NCI-H1048 (cell line): Measurements from ENCODE around the gene MERTK.
"Not testable (repeated sequence)": the region's sequence is repeated elsewhere in the genome, so short reads cannot be mapped to it uniquely, and the experiment has no call there.

Source experiments
- DNase-seq: peaks from one replicate; lab custom pipeline; 2025; lab: John Stamatoyannopoulos, UW

Gene MERTK

DNA sequence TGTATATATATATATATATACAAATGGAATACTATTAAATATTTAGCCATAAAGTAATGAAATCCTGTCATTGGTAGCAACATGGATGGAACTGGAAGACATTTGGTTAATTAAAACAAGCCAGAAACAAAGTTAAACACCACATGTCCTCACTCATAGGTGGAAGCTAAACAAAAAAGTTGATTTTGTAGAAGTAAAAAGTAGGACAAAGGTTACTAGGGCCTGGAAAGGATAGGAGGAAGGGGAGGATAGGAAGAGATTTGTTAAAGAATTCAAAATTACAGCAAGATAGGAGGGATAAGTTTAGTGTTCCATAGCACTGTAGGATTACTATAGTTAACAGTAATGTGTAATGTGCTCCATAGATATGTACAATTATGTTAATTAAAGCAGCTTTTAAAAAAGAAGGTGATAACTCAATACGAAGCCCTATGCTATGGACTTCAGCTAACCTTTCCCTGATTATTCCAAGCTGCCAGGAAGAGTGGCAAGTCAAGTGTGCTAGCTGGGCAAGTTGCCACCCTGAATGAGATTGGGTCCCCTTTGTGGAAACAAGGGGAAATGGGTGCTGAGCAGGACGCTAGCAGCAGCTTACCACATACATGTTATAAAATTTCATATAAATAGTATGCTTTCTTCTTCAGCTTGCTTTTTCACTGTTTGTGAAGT lies 12.3 kb downstream of the MERTK start:
- DNase-seq, result no peak

DNA sequence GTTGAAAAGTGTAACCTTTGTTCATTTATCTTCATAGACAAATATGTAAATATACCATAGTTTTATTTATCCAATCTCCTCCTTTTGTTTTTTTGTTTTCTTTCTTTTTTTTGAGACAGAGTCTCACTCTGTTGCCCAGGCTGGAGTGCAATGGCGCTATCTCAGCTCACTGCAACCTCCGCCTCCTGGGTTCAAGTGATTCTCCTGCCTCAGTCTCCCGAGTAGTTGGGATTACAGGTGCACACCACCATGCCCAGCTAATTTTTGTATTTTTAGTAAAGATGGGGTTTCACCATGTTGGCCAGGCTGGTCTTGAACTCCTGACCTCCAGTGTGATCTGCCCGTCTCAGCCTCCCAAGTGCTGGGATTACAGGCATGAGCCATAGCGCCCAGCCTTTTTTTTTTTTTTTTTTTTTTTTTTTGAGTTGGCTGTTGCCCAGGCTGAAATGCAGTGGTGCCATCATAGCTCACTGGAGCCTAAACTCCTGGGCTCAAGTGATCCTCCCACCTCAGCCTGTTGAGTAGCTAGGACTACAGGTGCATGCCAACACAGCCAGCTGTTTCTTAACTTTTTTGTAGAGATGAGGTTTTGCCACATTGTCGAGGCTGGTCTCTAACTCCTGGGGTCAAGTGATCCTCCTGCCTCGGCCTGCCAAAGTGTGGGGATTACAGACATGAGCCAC lies 13.0 kb downstream of the MERTK start:
- DNase-seq, result not testable (repeated sequence)

DNA sequence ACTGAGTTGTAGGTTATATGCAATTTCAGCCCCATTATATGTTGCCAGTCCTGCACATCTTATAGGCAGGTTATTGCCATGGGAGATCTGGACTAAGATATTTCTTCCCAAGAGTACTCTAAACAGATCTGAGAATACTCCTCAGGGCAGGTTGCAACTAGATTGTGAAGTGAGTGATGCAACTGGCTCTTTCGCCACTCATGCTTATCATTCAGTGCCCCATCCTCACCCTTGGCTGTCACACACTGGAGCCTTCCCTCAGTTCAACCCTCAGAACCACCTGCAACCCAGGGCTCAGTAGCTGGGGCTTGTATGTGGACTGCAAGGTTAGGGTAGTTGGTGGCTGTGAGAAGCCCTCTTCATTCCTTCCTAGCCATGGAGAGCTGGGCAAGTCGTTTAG lies 14.1 kb downstream of the MERTK start:
- DNase-seq, result no peak

DNA sequence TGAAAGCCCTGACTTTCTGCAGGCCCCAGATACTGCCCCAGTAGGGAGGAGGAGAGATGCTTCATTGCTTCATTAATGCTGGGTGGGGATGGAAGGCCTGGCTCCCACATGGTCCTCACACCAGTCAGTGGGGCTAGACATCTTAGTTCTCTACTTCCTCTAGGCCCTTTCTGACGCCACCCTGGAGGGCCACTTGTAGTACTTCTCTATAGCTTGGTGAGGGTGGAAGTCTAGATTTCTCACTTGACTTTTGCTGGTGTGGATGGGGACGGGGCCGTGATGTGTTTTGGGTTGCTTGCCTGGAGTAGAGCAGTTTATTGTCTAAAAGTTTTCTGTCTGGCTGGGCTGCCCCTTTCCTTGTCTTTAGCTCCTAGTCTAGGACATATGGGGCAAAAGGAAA lies 18.7 kb downstream of the MERTK start:
- DNase-seq, result no peak

DNA sequence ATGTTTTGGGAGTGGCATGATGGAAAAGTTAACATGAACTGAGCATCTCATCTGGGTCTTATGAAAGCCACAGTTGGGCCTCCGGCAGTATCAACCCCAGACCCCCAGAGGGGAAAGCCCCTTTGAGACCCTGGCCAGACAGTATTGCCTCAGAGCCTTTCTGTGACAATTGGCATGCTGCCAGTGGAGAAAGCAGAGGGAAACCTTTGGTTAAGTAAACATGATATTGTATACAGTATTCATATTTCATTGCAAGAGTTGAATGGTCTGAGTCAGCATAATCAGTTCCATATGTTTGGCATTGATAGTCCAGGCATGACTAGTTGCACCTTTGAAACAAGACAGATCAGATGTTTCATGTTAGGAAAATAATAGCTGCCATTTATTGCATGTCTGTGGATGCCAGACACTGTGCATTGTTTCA lies 20.0 kb downstream of the MERTK start:
- DNase-seq, result no peak

DNA sequence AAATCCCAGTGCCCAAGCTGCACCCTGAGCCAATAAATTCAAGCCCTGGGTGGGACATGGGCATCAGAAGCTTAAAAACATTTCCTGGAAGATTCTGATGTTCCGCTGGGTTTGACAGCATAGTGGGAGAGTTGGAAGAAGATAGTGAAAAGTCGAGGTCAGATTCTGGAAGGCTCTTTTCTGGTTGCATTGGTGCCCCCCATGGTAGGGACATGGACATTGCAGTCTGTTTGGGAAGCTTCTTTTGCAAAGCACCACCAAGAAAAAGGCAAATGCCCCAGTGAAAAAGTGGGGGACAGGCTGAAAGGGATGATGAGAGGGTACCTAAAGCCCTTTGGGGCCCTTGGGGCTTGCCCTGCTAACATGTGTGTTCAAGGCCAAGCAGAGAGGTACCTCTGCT lies 21.0 kb downstream of the MERTK start:
- no peak for DNase-seq

DNA sequence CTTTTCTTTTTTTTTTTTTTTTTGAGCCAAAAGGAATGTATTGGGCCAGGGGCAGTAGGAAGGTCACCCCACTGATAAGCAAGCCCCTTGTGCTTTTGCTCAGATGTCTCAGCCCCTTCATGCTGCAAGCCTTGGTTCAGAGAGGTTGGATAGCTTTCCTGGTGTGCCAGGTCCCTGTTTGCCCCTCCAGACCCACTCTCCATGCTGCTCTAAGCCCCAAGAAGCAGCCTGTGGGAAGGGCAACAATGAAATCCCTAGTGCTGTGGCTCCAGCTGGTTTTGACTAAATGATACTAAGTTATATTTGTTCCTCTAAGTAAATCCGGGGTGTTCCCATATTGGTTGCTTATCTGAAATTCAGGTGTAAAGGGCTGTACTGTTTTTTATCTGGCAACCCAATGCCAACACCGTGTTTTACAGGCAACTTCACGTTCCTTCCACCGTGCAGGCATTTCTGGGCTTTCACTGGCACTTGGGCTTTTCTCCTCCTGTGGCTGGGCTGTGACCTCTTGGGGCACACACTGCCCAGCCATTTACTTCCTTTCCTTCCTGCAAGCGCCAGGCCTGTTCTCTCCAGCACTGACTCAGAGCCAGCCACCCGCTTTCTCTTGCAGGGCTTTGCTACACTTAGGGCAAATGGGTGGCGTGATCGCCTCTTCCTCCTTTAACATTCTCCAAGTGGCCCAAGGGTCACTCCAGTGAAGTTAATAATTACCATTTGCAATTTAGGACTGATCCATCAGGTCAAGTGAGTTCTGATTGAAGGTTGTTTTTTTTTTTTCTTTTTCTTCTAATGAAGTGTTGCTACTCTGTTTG lies 21.6 kb downstream of the MERTK start:
- no peak for DNase-seq

DNA sequence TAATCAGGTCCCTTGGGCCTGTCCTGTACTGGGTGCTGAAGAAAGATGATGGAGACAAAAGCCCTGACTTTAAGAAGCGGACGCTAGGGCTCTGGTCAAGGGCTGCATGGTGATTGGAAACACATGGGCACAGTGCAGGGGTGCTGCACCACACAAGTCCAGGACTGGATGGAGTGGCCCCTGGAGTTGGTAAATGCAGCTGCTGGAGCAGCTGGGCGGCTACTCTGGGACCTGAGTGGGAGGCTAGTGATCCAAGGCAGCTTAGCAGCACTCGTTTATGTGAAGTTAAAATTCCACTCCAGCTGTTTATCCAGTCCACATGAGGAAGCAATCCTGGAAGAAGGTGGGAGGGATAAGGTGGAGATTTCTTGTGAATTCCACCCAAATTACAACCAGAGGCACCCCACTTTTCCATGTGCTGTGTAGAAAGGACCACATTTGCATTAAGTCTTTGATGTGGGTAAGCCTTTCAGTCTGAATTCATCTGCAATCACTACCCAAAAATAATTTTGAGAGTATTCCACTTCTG lies 24.9 kb downstream of the MERTK start:
- DNase-seq, result no peak

DNA sequence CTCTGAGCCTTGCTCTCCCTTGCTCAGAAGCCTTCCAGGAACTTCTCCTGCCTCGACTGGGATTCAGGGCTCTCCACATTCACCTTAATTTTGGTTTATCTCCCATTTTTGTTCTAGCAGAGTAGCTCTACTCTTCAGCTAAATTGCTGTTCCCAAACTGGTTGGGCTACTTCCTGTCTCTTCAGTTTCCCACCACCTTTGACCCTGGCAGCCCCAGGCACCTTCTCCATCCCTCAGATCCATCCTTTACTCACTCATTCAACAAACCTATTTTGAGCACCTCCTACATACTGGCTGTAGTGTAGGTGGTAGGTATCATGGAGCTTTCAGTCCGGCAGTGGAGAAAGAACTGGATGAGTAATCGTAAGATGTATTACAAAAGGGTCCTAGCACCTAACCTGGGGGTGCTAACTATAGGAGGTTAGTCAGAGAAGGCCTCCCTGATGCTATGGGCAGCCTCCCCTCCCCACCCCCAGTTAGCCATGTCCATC lies 26.3 kb downstream of the MERTK start:
- DNase-seq, result no peak

DNA sequence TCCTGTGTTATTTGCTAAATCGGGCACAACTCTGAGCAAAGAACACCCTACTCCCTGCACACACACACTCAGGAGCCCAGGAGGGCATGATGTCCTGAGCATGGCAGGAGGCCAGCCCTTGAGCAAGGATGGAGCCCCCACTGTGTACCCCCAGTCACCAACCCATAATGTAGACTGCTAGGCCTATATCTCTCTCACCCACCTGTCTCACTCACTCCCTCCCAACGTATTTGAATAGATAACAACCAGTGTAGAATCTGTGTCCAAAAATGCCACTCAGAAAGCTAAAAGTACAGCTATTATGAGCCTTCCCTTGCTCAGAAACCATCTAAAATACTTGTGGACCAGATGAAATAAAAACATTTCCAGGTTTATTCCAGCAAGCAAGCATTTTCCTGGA lies 29.3 kb downstream of the MERTK start:
- DNase-seq, result no peak

DNA sequence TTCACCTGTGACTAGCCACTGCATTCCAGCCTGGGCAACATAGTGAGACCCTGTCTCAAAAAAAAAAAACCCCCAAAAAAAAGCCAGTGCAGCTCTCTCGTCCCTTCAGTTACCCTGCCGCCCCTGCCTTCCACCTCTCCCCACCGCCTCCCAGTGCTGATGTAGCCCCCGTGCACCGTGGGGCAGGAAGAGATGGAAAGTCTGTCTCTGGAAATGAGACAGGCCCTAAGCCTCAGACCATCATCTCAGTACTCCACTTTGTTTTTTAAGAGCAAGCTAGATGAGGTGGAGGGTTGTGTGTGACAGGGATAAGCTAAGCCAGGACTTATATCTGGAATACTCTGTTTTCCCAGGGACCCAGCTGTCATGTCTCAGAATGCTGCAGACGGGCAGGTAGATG lies 32.0 kb downstream of the MERTK start:
- no peak for DNase-seq

DNA sequence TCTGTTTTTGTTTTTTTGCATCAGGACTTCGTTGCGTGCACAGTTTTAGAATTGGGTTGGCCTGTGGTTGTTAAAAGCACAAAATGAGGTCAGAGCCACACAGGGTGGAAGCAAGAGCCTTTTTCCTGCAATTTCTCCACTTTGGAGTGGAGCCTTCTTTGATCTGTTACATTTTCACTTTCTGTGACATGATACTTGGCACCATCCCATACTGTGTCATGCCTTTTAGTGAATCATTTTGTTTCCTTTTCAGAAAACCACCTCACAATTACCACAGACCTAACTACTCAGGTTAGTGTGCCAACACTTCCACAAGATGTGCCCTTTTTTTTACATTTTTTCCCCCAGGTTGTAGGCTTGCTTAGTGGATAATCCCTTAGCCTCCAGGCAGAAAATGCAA lies 32.5 kb downstream of the MERTK start:
- no peak for DNase-seq

DNA sequence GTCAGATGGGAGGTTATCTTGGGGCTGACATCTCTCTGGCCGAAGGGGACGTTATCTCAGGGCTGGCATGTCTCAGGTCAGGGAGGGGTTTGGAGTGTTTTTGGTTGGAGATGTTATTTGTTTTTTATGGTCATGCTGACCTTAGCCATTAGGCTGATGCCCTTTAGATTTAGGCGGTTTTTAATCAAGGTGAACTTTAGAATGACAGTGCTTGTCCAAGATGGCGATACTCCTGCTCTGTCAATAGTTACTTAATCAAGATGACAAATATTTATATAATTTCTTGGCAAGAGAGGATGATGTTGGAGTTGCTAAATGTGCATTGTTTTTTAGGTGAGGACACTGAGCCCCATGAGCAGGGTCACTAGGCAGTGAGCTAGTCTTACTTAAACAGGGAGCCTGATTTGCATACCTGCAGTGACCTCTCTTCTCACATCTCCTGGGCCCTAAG lies 34.5 kb downstream of the MERTK start:
- DNase-seq, result no peak

DNA sequence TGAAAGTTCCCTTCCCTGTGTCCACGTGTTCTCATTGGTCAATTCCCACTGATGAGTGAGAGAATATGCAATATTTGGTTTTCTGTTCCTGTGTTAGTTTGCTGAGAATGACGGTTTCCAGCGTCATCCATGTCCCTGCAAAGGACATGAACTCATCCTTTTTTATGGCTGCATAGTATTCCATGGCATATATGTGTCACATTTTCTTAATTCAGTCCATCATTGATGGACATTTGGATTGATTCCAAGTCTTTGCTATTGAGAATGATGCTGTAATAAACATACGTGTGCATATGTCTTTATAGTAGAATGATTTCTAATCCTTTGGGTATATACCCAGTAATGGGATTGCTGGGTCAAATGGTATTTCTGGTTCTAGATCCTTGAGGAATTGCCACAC lies 35.5 kb downstream of the MERTK start:
- DNase-seq, result not testable (repeated sequence)

DNA sequence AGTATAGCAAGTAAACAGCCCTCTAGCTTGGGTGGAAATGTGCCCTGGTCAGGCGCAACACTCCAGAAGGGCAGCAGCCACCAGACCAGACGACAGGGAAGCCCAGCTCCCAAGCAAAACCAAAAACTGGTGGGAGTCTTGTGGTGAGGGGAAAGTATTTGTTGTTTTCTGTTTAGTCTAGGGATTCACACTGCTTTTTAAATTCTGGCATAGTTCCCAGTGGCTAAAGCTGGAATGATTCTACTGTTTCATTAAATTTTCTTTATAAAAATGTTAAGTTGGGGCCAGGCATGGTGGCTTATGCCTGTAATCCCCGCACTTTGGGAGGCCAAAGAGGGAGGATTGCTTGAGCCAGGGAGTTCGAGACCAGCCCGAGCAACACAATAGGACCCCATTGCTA lies 38.5 kb downstream of the MERTK start:
- DNase-seq, result no peak

DNA sequence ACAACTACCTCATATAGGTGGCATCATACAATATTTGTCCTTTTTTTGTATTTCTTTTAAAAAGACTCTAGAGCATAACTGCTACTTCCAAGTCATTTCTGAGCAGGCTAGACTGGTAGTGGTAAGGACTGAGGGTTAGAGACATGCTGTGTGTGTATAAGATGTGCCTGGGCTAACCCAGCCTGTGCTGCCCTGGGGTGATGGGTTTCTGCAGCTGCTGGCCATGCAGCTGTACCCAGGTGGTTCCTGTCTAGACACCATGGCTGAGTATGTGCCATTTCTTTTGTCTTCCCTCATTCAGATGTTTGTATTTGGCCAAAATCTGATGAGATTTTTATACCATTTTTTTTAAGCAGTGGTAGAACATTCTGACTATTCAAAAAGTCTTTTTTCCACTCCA lies 40.0 kb downstream of the MERTK start:
- DNase-seq, result no peak

DNA sequence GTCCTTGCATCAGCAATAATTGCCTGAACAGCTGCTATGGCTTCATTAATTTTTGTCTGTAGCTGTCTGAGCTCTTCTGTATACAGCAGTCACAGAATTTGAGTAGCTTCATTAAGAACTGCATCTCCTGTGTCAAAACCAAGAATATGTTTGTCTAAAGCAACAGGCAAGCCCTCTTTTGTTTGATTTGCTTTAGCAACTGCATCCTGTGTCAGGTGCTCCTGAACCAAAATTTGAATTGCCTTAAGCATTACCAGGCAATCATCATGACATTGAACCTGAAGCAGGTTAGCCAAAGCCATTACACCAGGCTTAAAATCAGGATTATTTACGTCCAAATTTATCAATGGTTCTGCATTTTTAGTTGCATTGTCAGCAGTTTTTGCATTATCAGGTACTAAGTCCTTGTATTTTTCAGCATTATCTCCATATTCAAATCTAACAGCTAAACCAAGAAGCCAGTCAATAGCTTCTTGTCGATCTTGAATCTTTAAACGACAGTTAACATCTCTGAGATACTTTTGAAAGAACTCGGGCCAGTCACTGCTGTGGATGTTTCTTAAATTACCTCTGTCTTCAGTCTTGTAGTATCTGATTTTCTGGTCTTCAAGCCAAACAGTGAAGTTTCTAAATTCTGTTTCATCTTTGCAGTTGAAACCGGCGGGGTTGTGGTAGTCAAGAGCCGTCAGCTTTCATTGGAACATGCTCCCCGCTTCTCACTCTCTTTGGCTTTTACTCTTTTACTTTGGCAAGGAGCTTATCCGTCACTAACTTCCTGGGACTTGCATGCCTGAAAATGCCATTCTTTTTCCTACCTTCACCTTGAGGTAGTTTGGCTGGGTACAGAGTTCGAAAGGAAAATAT lies 42.2 kb downstream of the MERTK start:
- DNase-seq, result no peak

DNA sequence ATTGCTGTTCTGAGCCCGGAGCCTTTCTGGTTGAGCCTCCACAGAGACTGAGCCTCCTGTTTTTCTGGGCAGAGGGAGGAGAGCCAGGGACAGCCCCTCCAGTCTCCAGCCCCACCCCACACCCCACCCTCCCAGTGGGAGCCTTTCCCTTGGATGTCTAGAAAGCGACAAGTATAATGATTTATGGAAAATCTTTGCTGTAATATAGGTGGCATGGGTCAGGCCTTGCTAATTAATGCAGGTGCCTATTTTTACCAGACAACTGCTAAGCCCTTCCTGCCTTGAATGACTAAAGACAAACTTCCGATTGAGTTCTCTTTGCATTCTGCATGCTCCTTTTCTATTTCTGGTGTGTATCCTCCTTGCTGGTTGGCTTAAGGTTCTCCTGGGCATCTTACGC lies 43.1 kb downstream of the MERTK start:
- no peak for DNase-seq

DNA sequence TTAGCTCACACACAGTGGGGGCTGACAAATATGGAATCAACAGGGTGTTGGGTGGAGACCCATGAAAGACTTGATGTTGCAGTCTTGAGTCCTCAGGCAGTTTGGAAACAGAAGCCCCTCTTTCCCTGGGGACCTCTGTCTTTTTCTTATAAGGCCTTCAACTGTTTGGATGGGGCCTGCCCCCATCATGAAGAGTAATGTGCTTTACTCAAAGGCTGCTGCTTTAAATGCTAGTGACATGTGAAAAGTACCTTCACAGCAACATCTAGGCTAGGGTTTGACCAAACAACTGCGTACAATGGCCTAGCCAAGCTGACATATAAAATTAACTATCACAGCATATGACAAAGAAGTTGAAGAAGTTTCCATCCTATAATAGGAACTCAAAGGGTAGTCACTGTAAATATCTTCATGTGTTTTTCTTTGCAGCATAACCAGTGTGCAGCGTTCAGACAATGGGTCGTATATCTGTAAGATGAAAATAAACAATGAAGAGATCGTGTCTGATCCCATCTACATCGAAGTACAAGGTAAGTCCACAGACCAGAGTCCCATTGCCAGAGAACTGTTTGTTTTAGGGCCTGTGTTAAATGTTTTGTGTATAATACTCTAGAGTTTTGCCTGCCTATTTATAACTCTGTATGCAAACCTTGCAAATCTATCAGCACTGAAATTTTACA lies 46.3 kb downstream of the MERTK start:
- DNase-seq, result no peak

DNA sequence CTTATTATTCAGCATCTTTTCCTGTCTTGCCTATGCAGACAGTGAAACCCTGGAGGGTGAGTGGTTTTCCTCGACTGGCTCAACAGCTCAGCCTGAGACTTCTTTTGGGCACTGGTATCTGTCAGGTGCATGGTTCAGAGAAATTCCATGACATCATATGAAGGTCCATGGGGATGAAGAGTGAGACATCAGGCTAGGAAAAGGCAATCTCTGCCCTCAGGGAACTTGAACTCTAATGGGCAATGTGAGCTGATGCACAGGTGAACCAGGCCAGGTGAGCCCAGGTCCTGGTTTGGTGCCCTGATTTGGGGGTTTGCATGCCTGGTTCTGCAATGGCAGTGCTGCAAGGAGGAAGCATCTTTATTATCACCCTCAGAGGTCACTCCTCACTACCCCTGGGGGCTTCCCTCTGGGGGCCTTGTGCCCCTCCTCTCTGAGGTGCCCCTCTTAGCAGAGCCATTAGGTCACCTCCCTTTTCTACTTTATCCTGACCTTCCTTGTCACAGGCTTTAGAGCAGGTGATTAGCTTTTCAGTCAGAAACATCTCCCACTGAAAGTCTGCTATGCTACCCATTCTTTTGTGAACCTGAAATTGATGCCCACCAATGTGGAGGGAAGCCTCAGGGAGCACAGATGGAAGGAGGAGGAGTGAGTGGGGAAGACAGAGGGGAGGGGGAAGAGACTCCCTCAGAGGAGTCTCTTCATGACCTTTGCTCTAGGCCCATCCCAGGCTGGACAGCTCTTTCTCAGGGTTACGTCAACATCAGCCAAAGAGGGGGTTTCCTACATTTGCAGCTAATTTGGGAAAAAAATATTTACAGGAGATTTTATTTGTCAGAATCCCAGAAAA lies 47.3 kb downstream of the MERTK start:
- DNase-seq, result no peak
